Measurements from ENCODE around the gene MC2R.

GRCh38 chr18:13890761-13891361 lies 24.5 kb downstream of the MC2R start:
- TF ChIP-seq CTCF (IDR thresholded peaks at IDR 0.05 in 2 of 3, conservative IDR thresholded peaks at IDR 0.05 in 1 of 3; ENCODE audit: borderline replicate concordance in 1 of 3, insufficient read depth in 1 of 3, low read depth in 2 of 3, low read length in 2 of 3) (no peak), POLR2A (IDR thresholded peaks at IDR 0.05; ENCODE audit: borderline replicate concordance, extremely low read depth, insufficient read depth, insufficient read length) (no peak), JUND (IDR thresholded peaks at IDR 0.05) (no peak), EZH2 (IDR thresholded peaks at IDR 0.05) (no peak)
